Heart right ventricle (tissue), 16 donors: ENCODE results near the gene ZNF784. TPM values are rescaled to one million over a fixed set of nuclear protein-coding genes. Genes with fewer than 3 reads are reported as not detected.
A peak's percentile ranks its signal among the peaks of the same experiment; 100 is the strongest.

ENCODE experiments used
- ATAC-seq, 8 donors: fragments of 200-7000 bp; cut with Tn5 transposase; one replicate each; pipeline ENCODE4 v1.9.1; 2020; ENCODE audit warnings: mild to moderate bottlenecking in 8 of 8, moderate library complexity in 8 of 8, moderate number of reproducible peaks in 1 of 8
- DNase-seq, 2 donors: peaks; one replicate each; pipeline ENCODE4 v3.0.0-alpha.2; 2020
- H3K27ac ChIP-seq, 10 donors: fragments of 200-600 bp; sonication (generic) in 2 of 10; one replicate each; pipeline versions ENCODE4 v1.5.0 to v1.8.0; 2020 to 2022; ENCODE audit warnings: mild to moderate bottlenecking in 3 of 10
- H3K27me3 ChIP-seq, 7 donors: fragments of 200-600 bp; one replicate each; pipeline ENCODE4 v1.8.0; 2021 to 2022; ENCODE audit warnings: mild to moderate bottlenecking in 2 of 7
- H3K36me3 ChIP-seq, 9 donors: fragments of 200-600 bp; sonication (generic) in 1 of 9; one replicate each; pipeline versions ENCODE4 v1.5.0 to v1.8.0; 2020 to 2022; ENCODE audit warnings: mild to moderate bottlenecking in 2 of 9
- H3K4me1 ChIP-seq, 9 donors: fragments of 200-600 bp; sonication (generic) in 1 of 9; one replicate each; pipeline versions ENCODE4 v1.5.0 to v1.8.0; 2020 to 2022; ENCODE audit warnings: mild to moderate bottlenecking in 4 of 9
- H3K4me3 ChIP-seq, 10 donors: fragments of 200-600 bp; sonication (generic) in 2 of 10; one replicate each; pipeline versions ENCODE4 v1.5.0 to v1.8.0; 2020 to 2022; ENCODE audit warnings: mild to moderate bottlenecking in 7 of 10, moderate library complexity in 2 of 10
- H3K9me3 ChIP-seq, 11 donors: fragments of 200-600 bp in 10 of 11; sonication (generic) in 2 of 11; one replicate each; pipeline versions ENCODE4 v1.5.0 to v1.8.0; 2013 to 2022; ENCODE audit warnings: mild to moderate bottlenecking in 2 of 11, control low read depth in 1 of 11, moderate library complexity in 1 of 11
- CTCF ChIP-seq, 9 donors: fragments of 200-600 bp; sonication (generic) in 2 of 9; IDR thresholded peaks; one replicate each; pipeline versions ENCODE4 v1.5.0 to v1.8.0; 2021 to 2022; ENCODE audit warnings: antibody characterized with exemption in 9 of 9, mild to moderate bottlenecking in 5 of 9, moderate library complexity in 1 of 9
- WGBS, 2 donors: extraction: QIAGEN DNeasy Blood & Tissue Kit; methylation state at CpG; one replicate each; pipeline ENCODE4 v1.1.7; 2013; ENCODE audit warnings: inconsistent platforms in 1 of 2; 5-methylcytosine and 5-hydroxymethylcytosine counted together
- intact Hi-C, 10 donors: fragments of 100-400 bp; cut with DNase I; formaldehyde crosslinking; loops; one replicate each; pipeline versions ENCODE4 v1.11.1 to v1.14.2; 2022
- polyA plus RNA-seq, 2 donors: library from polyadenylated mRNA; stranded (reverse); fragments of 200-250 nt; gene quantifications; one replicate each; pipeline ENCODE4 v1.2.3, GENCODE V29; 2013
- total RNA-seq, 10 donors: library from RNA; stranded (reverse); fragmentation: NEBNext Ultra II Directional in 3 of 10; extraction: Animal tissue kit (Norgen Biotek cat#: 25700) in 3 of 10; gene quantifications; one replicate each; pipeline versions ENCODE4 v1.2.1 to v1.2.4, GENCODE V29; 2021 to 2023
- donor health status: Arrhythmogenic right ventricular cardiomyopathy.
- donor health status: ischemic (EF 13 %, LVEDD 7.1; RV severe dilation, severe dysfunction).
- donor health status: healthy with polysubstance abuse.
- donor health status: DM: no; HTN: yes; CAD: no.
- donor health status: DM: no; HTN: no; CAD: no.
- donor health status: ischemic (EF 25% LVEDD 6.9; RV normal size, moderate dysfunction).
- donor health status: ischemic (EF 25% LVEDD 5.7; RV mildly dilated, moderate dysfunction).
- donor health status: healthy.
- donor health status: DM: yes; HTN: yes; CAD: no.
- donor health status: Ischemic cardiomyopathy.
- donor health status: ischemic (EF 35%, LVEDD 5.7; RV mildly dilated, moderate dysfunction).
- donor health status: nonischemic (EF 11% LVEDD 7.7; RV severe dilation, severe dysfunction).
- donor health status: DM: yes; HTN: yes; CAD: no.
- donor health status: PGD.
- donor health status: ischemic (EF 29% LVEDD 5.4; RV normal size, mild dysfunction).
- donor health status: nonischemic (EF 23%, LVEDD 6.1; RV moderate dilation, normal function).

ZNF784 gene
- total and polyA plus RNA-seq, 12 donors, result 6.4 to 16.4 (median 11.8) TPM

GRCh38 chr19:55660404-55660803, 36.0 kb upstream of the ZNF784 start:
- no peak for DNase-seq
- Histone ChIP-seq H3K4me1 (peaks cover 35 to 53% (median 43%) of the 10 kb centered on the region in 9 donors), H3K9me3 (no peaks in the 10 kb centered on the region), H3K27me3 (no peaks in the 10 kb centered on the region), H3K27ac (no peak overlapping the region), H3K4me3 (no peak overlapping the region), H3K36me3 (peaks cover 0 to 70% (median 40%) of the 10 kb centered on the region in 9 donors)
- no peak for TF ChIP-seq CTCF (IDR thresholded peaks at IDR 0.05)
- WGBS, 2 donors, result 84 to 87% methylated on average over 11 to 12 of the region's 12 CpGs
- no peak for ATAC-seq
- intact Hi-C loops, result no loop called here

- no peak for TF ChIP-seq CTCF (IDR thresholded peaks at IDR 0.05)
- ATAC-seq, result no peak
- Histone ChIP-seq H3K4me1 (peaks cover 35 to 53% (median 43%) of the 10 kb centered on the region in 9 donors), H3K27me3 (no peaks in the 10 kb centered on the region), H3K27ac (no peak overlapping the region), H3K4me3 (no peak overlapping the region), H3K36me3 (peaks cover 0 to 65% (median 38%) of the 10 kb centered on the region in 9 donors), H3K9me3 (no peaks in the 10 kb centered on the region)
- DNase-seq, result no peak
- WGBS, 2 donors, result 66 to 67% methylated on average over 9 of the region's 9 CpGs
- intact Hi-C loops, result no loop called here
Measured at GRCh38 chr19:55659822-55660221, 35.5 kb upstream of the ZNF784 start.

DNA sequence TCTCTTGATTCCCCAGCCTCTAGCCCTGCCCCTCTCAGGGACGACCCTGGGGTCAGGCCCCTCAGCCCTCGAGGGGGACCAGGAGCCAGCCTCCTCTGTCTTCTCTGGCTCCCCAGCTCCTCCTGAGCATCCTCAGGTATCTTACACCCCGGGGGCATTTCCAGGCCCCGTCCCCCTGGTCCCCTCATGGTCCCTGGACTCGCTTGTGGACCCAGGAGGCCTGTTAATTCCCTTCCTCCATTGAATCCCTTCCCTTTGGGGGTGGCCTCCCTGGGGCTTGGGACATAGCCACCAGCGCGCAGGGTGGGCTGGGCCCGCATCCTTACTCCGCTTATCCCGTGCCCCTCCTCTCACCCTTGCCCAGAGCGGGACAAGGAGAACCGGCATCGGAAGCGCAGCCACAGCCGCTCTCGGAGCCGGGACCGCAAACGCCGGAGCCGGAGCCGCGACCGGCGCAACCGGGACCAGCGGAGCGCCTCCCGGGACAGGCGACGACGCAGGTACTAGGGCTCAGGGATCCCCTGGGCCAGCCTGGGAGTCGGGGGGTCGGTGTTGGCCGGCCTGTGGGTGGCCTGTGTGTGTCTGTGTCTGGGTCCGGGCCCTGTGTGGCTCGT, 34.6 kb upstream of the ZNF784 start:
- no peak for ATAC-seq
- 90% methylated on average over 37 of the region's 37 CpGs for WGBS, 2 donors
- intact Hi-C loops, result no loop called here
- Histone ChIP-seq H3K27ac (no peak overlapping the region), H3K27me3 (no peaks in the 10 kb centered on the region), H3K4me1 (peaks cover 35 to 53% (median 43%) of the 10 kb centered on the region in 9 donors), H3K4me3 (peak overlapping the region in 1 of 10 donors; percentile 97), H3K9me3 (no peaks in the 10 kb centered on the region), H3K36me3 (peaks cover 0 to 56% (median 29%) of the 10 kb centered on the region in 9 donors)
- no peak for DNase-seq
- no peak for TF ChIP-seq CTCF (IDR thresholded peaks at IDR 0.05)

GRCh38 chr19:55656988-55657747, 32.8 kb upstream of the ZNF784 start:
- peaks cover 35 to 62% (median 54%) of the 10 kb centered on the region in 9 donors for H3K4me1 ChIP-seq
- ATAC-seq (no peak), DNase-seq (no peak)
- H3K4me3 ChIP-seq, result peak overlapping the region in 9 of 10 donors; percentile 78 to 99 (median 89)
- TF ChIP-seq CTCF (IDR thresholded peaks at IDR 0.05), result no peak
- intact Hi-C loops, result loop anchor here in 1 of 10 donors (2.0 kb wide), 1 partner anchor 16 kb away; no protein-coding TSS in a partner anchor
- peaks cover 0 to 38% (median 13%) of the 10 kb centered on the region in 9 donors for H3K36me3 ChIP-seq
- H3K27me3 ChIP-seq, result no peaks in the 10 kb centered on the region
- H3K9me3 ChIP-seq, result no peaks in the 10 kb centered on the region
- 44 to 46% methylated on average over 18 of the region's 18 CpGs for WGBS, 2 donors
- peak overlapping the region in 2 of 10 donors; percentile 1 to 17 for H3K27ac ChIP-seq
